ENCODE results near the gene FZR1.

DNA sequence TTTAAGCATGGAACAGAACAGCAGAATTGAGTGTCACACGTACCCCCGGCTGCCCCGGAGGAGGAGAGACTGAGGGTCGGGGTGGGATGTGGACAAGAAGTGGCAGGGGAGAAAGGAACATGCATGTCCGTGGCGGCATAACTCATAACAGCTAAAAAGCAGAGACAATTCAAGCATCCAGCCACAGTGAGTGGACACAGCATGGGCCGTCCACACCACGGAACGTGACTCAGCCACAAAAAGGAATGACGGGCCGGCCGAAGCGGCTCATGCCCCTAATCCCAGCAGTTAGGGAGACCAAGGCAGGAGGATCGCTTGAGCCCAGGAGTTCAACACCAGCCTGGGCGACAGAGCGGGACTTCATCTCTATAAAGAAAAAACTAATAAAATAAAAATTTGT, 13.2 kb upstream of the FZR1 start:
- TF ChIP-seq POLR2AphosphoS5 (IDR thresholded peaks at IDR 0.05), result no peak
- TF ChIP-seq POLR2A (IDR thresholded peaks at IDR 0.05), result no peak
- TF ChIP-seq, protein P1, sequence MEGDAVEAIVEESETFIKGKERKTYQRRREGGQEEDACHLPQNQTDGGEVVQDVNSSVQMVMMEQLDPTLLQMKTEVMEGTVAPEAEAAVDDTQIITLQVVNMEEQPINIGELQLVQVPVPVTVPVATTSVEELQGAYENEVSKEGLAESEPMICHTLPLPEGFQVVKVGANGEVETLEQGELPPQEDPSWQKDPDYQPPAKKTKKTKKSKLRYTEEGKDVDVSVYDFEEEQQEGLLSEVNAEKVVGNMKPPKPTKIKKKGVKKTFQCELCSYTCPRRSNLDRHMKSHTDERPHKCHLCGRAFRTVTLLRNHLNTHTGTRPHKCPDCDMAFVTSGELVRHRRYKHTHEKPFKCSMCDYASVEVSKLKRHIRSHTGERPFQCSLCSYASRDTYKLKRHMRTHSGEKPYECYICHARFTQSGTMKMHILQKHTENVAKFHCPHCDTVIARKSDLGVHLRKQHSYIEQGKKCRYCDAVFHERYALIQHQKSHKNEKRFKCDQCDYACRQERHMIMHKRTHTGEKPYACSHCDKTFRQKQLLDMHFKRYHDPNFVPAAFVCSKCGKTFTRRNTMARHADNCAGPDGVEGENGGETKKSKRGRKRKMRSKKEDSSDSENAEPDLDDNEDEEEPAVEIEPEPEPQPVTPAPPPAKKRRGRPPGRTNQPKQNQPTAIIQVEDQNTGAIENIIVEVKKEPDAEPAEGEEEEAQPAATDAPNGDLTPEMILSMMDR (IDR thresholded peaks at IDR 0.05), result no peak
- TF ChIP-seq EP300 (IDR thresholded peaks at IDR 0.05), result no peak
